Renal cortex interstitium (tissue), 11 donors: ENCODE results near the gene PTPRE. TPM values are rescaled to one million over a fixed set of nuclear protein-coding genes. Genes with fewer than 3 reads are reported as not detected.

Experiments used
- DNase-seq, 11 donors: peaks; one replicate each; pipeline ENCODE4 v3.0.0-alpha.2; 2013; ENCODE audit warnings: low read depth in 9 of 11, low spot score in 4 of 11; ENCODE audit errors: extremely low read depth in 1 of 11
- polyA plus RNA-seq, 3 donors: library from polyadenylated mRNA; unstranded; fragments of 120-200 nt; gene quantifications; one replicate each; pipeline ENCODE4 v1.2.1, GENCODE V29; 2013; ENCODE audit not compliant: insufficient read length in 3 of 3

Gene PTPRE
- polyA plus RNA-seq, 3 donors: 5.6 to 7.8 (median 5.7) TPM

- no peak for DNase-seq
Measured at GRCh38 chr10:127920306-127921074, 13.6 kb downstream of the PTPRE start.

- no peak for DNase-seq
Measured at GRCh38 chr10:127921075-127921752, 14.3 kb downstream of the PTPRE start.

- DNase-seq: no peak
Measured at GRCh38 chr10:127921753-127922145, 14.8 kb downstream of the PTPRE start.

- no peak for DNase-seq
Measured at GRCh38 chr10:127922206-127922605, 15.3 kb downstream of the PTPRE start.

DNA sequence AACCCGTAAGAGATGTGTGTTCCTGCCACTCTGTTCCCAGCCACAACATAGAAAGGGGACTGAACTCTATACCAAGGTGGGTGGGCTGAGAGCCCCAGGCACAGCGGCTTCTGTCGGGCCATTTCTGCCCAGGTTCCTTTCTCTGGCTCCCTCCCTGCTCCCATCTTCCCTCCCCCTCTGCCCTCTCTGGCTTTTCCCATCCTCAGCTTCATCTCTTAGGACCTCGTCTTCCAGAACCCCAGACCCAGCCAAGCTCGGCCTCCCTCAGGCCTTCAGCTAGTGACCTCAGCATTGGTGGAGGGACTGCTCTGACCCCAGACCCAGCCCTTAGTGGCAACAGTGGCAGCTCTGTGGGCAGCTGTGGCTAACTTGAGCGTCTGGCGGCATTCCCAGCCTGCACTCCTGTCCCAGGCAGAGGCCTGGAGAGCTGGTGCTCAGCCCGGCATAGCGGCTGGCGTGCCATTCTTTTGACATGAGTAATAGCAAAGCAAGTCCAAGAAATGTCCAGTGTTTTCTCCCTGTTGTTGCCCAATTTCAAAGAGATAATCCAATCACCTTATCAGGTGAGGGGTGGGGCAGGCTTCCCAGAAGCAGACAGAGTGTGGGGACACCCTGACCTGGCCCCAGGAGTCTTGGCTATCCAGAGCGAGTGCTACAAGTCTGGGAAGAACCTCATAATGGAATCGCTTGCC is 15.9 kb downstream of the PTPRE start:
- DNase-seq: no peak

GRCh38 chr10:127923646-127924045 is 16.7 kb downstream of the PTPRE start:
- DNase-seq: no peak

DNA sequence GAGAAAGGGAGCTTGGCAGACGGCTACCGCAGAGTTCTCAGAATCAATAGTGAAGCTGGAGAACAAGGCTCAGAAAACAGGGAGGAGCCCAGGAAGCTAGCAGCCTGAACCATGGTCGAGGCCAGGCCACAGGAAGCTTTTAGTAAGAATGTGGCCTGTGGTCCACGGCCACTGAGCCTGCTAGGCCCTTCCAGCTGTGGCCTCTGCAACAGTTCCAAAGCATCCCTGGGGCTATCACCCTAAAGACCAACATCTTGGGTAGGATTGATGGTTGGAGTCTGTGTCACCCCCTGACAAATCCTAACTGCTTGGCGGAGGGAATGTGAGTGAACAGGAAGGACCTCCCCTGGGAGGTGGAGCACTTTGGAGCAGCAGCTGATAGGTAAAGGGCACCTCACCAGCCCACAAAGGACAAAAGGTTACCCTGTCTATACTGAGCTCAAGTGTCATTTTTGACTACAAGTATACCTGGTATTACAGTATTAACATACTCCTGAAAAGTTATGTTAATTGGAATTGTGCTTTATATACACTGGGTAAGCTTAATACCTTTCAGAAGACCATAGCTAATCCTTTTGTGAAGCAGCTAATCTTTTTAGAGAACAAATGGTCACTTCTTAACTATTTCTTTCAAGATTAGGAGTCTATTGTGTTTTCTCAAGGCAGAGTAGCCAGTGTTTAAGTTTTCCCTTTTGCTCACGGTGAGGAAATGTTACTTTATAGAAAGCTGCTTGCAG is 18.7 kb downstream of the PTPRE start:
- DNase-seq: no peak

GRCh38 chr10:127926455-127926854 is 19.6 kb downstream of the PTPRE start:
- DNase-seq: no peak

DNA sequence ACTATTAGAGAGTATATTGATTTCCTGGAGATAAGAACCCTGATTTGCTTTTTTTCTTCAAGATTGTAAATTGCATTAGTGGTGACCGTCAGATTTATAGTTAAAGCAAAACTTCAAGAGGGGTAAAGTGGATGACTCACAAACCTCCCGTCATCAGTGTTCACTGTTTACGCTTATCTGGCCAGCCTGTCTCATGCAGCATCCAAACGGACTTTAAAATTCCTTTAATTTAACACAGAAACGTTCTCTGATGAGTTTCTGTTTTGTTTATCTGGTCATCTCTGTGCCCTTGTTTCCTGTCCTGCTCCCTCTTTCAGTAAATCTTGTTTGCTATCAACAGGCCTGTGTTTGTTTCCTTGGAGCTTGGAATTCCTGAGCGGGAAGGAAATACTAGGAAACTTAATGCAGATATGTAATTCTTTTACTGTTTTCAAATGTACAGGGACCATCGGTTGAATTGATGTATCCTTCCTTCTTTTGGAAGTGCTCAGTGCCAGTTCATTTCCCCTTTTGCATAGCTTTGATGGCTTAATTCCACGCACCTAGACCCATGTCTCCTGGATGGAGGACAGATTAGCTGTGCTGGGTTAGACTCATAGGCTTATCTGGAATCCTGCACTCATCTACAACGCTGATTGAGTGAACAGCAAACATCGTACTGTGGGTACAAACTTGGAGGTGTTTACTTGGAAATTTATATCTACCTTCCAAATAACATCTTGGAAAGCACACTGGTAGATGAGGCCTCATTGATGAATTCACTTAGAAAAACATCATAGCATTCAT is 21.3 kb downstream of the PTPRE start:
- DNase-seq: no peak

DNA sequence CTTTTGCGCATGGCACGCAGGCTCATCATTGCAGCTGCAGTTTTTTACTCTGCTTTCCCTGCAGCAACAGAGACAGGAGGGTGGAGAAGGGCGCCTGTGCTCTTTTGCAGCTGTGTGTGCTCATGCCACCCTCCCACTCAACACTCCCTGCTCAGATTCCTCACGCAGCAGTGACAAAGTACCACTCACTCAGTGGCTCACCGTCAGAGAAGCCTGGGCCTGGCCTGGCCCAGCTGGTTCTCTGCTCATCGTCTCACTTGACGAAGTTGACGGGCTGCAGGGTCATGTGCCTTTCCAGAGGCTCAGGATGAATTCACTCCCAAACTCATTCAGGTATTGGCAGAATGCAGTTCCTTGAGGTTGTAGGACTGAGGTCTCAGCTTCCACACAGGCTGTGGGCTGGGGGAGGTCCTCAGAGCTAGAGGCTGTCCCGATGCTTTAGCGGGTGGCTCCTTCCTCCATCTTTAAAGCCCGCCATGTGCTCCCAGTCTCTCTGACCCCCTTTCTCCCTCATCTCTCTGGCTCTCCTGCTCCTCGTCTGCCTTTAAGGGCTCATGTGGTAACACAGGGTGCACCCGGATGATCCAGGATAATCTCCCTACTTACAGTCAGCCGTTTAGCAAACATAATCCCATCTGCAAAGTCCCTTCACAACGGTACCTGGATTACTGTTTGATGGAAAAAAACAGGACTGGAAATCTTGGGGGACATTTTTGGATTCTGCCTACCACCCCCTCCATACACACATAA is 25.8 kb downstream of the PTPRE start:
- DNase-seq: no peak

DNA sequence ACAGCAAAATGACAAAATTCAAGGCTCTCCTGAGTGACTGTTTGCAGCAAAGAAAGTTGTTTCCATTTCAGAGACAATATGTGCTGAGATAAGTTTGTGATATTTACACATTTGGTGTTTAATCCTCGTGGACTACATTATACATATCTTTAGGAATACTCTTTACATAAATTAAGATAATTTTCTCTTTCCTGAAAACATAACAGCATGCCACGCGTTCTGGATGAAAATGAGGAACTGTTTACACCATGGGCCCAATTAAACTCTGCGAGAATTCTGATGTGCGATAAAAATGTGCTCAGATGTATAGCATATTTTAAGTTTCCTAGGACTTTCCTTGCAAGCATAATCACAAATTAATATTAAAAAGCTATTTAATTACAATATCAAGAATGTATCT is 26.4 kb downstream of the PTPRE start:
- DNase-seq: no peak

DNA sequence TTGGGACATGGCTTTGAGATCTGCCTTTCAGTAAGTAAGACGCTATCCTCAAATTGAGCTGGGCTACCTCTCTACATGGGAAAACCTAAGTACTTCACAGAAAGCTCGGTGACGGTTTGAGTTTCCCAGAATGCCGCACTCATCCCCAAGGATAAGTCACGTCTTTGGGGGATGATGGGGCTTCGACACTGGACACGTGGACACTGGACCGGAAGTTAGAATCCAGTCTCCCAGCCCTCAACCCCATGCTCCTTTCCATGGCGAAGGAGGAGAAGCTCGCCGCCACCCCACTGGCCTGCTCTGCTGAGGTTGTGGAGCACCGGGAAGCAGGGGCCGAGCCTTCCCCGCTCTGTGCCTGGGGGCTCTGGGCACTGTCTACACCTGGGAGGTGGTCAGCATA is 27.5 kb downstream of the PTPRE start:
- DNase-seq: no peak

DNA sequence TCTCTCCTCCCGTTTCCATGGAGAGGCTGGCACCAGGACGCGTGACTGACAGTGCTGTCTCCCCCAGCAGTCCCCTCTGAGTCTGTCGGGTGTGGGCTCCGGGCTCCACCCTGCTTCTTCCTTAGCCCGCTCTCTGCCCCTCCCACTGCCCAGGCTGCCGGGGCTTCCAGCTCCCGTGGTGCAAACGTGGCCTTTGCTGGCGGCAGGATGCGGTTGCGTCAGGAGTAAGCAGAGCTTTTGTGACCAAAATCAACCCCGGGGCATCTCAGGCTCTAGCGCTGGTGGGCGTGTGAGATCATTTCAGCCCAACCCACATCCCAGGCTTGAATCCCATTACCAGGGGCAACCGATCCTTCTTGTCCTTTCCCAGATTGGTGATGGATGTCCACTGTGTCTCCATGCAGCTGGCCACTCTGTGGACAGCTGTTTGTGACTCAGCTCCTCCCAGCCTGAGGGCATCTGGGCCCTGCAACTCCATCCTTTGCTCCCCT is 28.2 kb downstream of the PTPRE start:
- DNase-seq: no peak

- DNase-seq: no peak
Measured at GRCh38 chr10:127937069-127937468, 30.2 kb downstream of the PTPRE start.

DNA sequence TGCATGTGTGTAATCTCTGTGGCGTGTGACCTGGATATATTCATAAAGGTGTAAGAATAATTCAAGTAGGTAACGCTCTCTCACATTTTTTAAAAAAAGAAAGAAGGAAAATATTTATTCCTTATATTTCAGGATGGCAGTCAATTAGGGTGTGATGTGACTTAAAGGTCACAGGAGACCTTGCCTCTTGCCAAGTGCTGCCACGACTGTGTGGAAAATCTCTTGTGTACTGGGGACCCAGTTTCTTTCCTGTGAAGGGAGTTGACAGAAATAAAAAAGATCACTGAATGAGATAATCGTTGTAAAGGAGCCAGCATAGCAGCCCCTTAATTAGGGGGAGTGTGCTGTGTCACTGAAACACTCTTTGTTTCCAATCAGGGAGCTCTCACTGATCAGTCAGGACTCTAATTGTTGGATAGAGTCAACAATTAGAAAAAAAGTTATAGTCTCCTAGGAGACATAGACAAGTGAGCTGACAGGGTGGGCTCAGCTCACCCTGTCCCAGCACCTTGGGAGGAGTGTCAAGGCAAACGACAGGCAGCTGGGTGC is 31.1 kb downstream of the PTPRE start:
- no peak for DNase-seq

- DNase-seq: no peak
Measured at GRCh38 chr10:127939786-127940330, 33.0 kb downstream of the PTPRE start.

- no peak for DNase-seq
Measured at GRCh38 chr10:127940866-127941640, 34.1 kb downstream of the PTPRE start.
